Upper lobe of left lung (tissue), 6 donors: Measurements from ENCODE around the gene HLA-DQB1. TPM values are rescaled to one million over a fixed set of nuclear protein-coding genes. Genes with fewer than 3 reads are reported as not detected.

Source experiments
- ATAC-seq, 2 donors: fragments of 200-7000 bp; cut with Tn5 transposase; one replicate each; pipeline ENCODE4 v1.9.1; 2022; ENCODE audit warnings: mild to moderate bottlenecking in 2 of 2, moderate library complexity in 2 of 2; ENCODE audit not compliant: low FRiP score in 2 of 2
- DNase-seq, 2 donors: peaks; one replicate each; pipeline ENCODE4 v3.0.0-alpha.2; 2019 to 2020
- H3K27ac ChIP-seq, 4 donors: fragments of 200-600 bp; sonication (generic); one replicate each; pipeline ENCODE4 v1.5.1; 2016 to 2019
- H3K27me3 ChIP-seq, 4 donors: fragments of 200-600 bp; sonication (generic); one replicate each; pipeline ENCODE4 v1.5.1; 2017 to 2019
- H3K36me3 ChIP-seq, 4 donors: fragments of 200-600 bp; sonication (generic); one replicate each; pipeline ENCODE4 v1.5.1; 2016 to 2019
- H3K4me1 ChIP-seq, 4 donors: fragments of 200-600 bp; sonication (generic); one replicate each; pipeline ENCODE4 v1.5.1; 2018 to 2019
- H3K4me3 ChIP-seq, 4 donors: fragments of 200-600 bp; sonication (generic); one replicate each; pipeline ENCODE4 v1.5.1; 2017 to 2019; ENCODE audit warnings: mild to moderate bottlenecking in 2 of 4, moderate library complexity in 1 of 4
- H3K9me3 ChIP-seq, 4 donors: fragments of 200-600 bp; sonication (generic); one replicate each; pipeline ENCODE4 v1.5.1; 2018 to 2019
- CTCF ChIP-seq, 6 experiments: fragments of 450-650 bp in 4 of 6; fragments of 200-600 bp in 2 of 6; sonication (generic) in 2 of 6; IDR thresholded peaks; one replicate each; pipeline ENCODE4 v1.5.1; 2016 to 2019; ENCODE audit warnings: antibody characterized with exemption in 6 of 6
- EP300 ChIP-seq, 4 donors: sonication (generic); formaldehyde crosslinking; IDR thresholded peaks; one replicate each; pipeline ENCODE4 v1.5.1; 2017; ENCODE audit warnings: antibody characterized with exemption in 4 of 4, control low read depth in 2 of 4
- POLR2A ChIP-seq, 4 donors: fragments of 450-650 bp; IDR thresholded peaks; one replicate each; pipeline ENCODE4 v1.5.1; 2016 to 2017; ENCODE audit warnings: antibody characterized with exemption in 4 of 4, mild to moderate bottlenecking in 2 of 4
- POLR2AphosphoS5 ChIP-seq, 2 donors: sonication (generic); formaldehyde crosslinking; IDR thresholded peaks; one replicate each; pipeline ENCODE4 v1.5.1; 2017; ENCODE audit warnings: antibody characterized with exemption in 2 of 2
- WGBS, 2 donors: methylation state at CpG; one replicate each; pipeline ENCODE4 v1.1.5; 2017 to 2018; 5-methylcytosine and 5-hydroxymethylcytosine counted together
- total RNA-seq, 6 donors: library from RNA; depleted of rRNA in 4 of 6; stranded (reverse); fragments of >200 nt in 4 of 6; gene quantifications; one replicate each; pipeline versions ENCODE4 v1.1.0 to v1.2.1, GENCODE V29; 2016 to 2021
- donor health status: DM: no; HTN: no; CAD: no; lungs with moderate emphysema.
- donor health status: DM: no; HTN: yes; CAD: no; lungs with severe emphysema.

Gene HLA-DQB1
- total RNA-seq, 6 donors from 2014 or later: 1.0 to 154 (median 36.3) TPM

GRCh38 chr6:32700391-32701040 is 34.1 kb upstream of the HLA-DQB1 start:
- Histone ChIP-seq H3K4me1 (peaks cover 0 to 3% (median 0%) of the 10 kb centered on the region in 4 donors), H3K4me3 (no peak overlapping the region), H3K27me3 (no peaks in the 10 kb centered on the region), H3K9me3 (no peaks in the 10 kb centered on the region), H3K27ac (no peak overlapping the region), H3K36me3 (no peaks in the 10 kb centered on the region)
- ATAC-seq (peak; percentile 83 to 88), DNase-seq (peak in 1 of 2 donors; percentile 60)
- TF ChIP-seq POLR2AphosphoS5 (IDR thresholded peaks at IDR 0.05) (no peak), CTCF (IDR thresholded peaks at IDR 0.05) (peak; percentile 29 to 74 (median 52))
- WGBS, 2 donors: 8 to 14% methylated on average over 6 of the region's 6 CpGs

GRCh38 chr6:32697031-32697430 is 30.6 kb upstream of the HLA-DQB1 start:
- no peaks in the 10 kb centered on the region for H3K36me3 ChIP-seq
- no peaks in the 10 kb centered on the region for H3K9me3 ChIP-seq
- 65 to 79% methylated on average over 1 of the region's 1 CpG for WGBS, 2 donors
- peaks cover 0 to 3% (median 0%) of the 10 kb centered on the region in 4 donors for H3K4me1 ChIP-seq
- TF ChIP-seq POLR2A (IDR thresholded peaks at IDR 0.05) (no peak), EP300 (IDR thresholded peaks at IDR 0.05) (no peak), POLR2AphosphoS5 (IDR thresholded peaks at IDR 0.05) (no peak), CTCF (IDR thresholded peaks at IDR 0.05) (no peak)
- no peak overlapping the region for H3K4me3 ChIP-seq
- ATAC-seq (no peak), DNase-seq (no peak)
- H3K27ac ChIP-seq: no peak overlapping the region
- H3K27me3 ChIP-seq: no peaks in the 10 kb centered on the region

GRCh38 chr6:32692019-32692418 is 25.6 kb upstream of the HLA-DQB1 start:
- no peak for ATAC-seq
- H3K27ac ChIP-seq: no peak overlapping the region
- no peaks in the 10 kb centered on the region for H3K4me1 ChIP-seq
- TF ChIP-seq CTCF (IDR thresholded peaks at IDR 0.05) (peak in 4 of 6 experiments; percentile 24 to 62 (median 42)), POLR2A (IDR thresholded peaks at IDR 0.05) (no peak)
- H3K4me3 ChIP-seq: no peak overlapping the region
- H3K36me3 ChIP-seq: no peaks in the 10 kb centered on the region
- H3K9me3 ChIP-seq: no peaks in the 10 kb centered on the region
- 0% methylated on average over 1 of the region's 1 CpG for WGBS, 2 donors
- DNase-seq: peak in 1 of 2 donors; percentile 36
- no peaks in the 10 kb centered on the region for H3K27me3 ChIP-seq

- H3K4me1 ChIP-seq: no peaks in the 10 kb centered on the region
- H3K4me3 ChIP-seq: no peak overlapping the region
- H3K27me3 ChIP-seq: no peaks in the 10 kb centered on the region
- TF ChIP-seq CTCF (IDR thresholded peaks at IDR 0.05) (no peak), EP300 (IDR thresholded peaks at IDR 0.05) (no peak), POLR2AphosphoS5 (IDR thresholded peaks at IDR 0.05) (no peak), POLR2A (IDR thresholded peaks at IDR 0.05) (no peak)
- H3K36me3 ChIP-seq: no peaks in the 10 kb centered on the region
- no peaks in the 10 kb centered on the region for H3K9me3 ChIP-seq
- WGBS, 2 donors: 62 to 65% methylated on average over 5 of the region's 5 CpGs
- DNase-seq: peak in 1 of 2 donors; percentile 28
- no peak for ATAC-seq
- no peak overlapping the region for H3K27ac ChIP-seq
These were observed 23.4 kb upstream of the HLA-DQB1 start for GRCh38 chr6:32689531-32690501.
